OCI-LY7 (cell line): ENCODE measurements around the gene SEC31B.

Source experiments
- CTCF ChIP-seq: fragments of 200-600 bp; sonication (generic); conservative IDR thresholded peaks from 2 replicates; pipeline ENCODE4 v1.5.1; 2014; ENCODE audit warnings: mild to moderate bottlenecking, antibody characterized with exemption, low read length, moderate library complexity, mixed read lengths
- EZH2phosphoT487 ChIP-seq: fragments of 200-600 bp; sonication (generic); IDR thresholded peaks from 2 replicates; pipeline ENCODE4 v1.6.1; 2018; ENCODE audit warnings: low read depth, borderline replicate concordance, mild to moderate bottlenecking, mixed run types, antibody characterized with exemption, low read length, moderate library complexity, mixed read lengths

- TF ChIP-seq CTCF (no peak), EZH2phosphoT487 (no peak)
Observed at GRCh38 chr10:100535338-100535714, 15.7 kb upstream of the SEC31B start.
